Inferior parietal cortex (tissue), 1 donor: ENCODE measurements around the gene CTNNA3.

ENCODE experiments used
- DNase-seq: peaks from one replicate; pipeline ENCODE4 v3.0.0-alpha.2; 2016; ENCODE audit errors: extremely low spot score

CTNNA3 gene

GRCh38 chr10:67665491-67665890 is 30.5 kb downstream of the CTNNA3 start:
- peak; percentile 83 for DNase-seq

- peak; percentile 52 for DNase-seq
Measured at GRCh38 chr10:67664942-67665341, 31.1 kb downstream of the CTNNA3 start.

GRCh38 chr10:67663449-67664087 is 32.4 kb downstream of the CTNNA3 start:
- peak; percentile 44 for DNase-seq

DNA sequence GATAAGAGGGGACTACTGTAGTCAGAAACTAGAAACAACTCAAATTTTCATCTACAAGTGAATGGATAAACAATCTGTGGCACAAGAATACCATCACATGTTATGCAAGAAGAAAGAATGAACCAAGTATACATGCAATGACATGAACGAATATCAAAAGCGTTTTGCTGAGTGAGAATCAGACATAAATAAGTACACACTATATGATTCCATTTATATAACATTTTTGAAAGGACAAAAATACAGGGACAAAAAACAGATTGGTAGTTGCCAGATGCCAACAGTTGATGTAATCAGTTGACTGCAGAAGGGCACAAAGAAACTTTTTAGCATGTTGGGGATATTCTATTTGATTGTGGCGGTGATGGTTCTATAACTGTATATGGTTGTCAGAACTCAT is 33.6 kb downstream of the CTNNA3 start:
- DNase-seq = peak; percentile 38

DNA sequence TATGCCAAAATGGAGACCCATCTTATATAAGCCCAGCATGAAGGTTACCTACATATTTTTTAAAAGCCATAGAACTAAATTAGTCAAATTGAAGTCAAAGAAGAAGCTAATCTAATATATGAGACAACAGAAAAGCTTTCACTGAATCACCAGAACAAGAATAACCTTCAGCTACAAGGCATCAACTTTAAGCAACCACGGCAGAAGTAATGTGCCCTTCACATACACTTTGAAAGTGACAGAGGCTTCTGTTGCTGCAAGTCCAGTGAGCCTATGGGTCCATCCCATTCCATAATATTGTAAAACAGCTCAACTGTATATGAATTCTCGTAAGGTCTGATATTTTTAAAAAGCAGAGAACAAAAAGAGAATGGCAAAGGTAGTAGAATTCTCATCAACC is 36.5 kb downstream of the CTNNA3 start:
- no peak for DNase-seq

GRCh38 chr10:67657775-67658174 is 38.2 kb downstream of the CTNNA3 start:
- peak; percentile 25 for DNase-seq

GRCh38 chr10:67650558-67650957 is 45.4 kb downstream of the CTNNA3 start:
- no peak for DNase-seq

DNA sequence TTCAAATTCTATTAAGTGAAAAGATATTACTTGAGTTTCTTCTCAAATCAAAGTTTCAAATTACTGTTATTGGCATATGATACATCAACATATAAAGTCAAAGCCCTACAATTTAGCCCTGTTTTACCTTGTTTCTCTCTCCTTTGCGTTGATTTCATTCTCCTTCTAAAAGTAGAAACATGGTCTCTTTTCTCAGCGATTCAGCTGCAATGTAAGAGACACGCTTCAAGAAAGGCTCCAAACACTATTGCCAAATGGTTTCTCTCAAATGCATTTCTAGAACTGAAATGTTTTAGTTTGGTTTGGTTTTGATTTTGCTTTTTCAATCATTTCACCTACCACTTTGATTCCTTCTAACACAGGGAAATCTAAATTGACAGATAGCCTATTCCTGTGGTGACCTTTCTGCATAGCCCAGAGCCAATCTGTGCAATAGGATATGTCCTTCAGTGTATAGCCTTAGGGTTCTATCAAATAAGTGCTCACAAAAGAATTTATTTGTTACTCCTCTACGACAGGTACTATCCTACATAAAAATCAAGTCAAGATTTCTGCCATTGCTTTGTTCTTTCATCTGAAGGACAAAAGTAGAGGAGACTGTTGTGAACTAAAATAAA is 47.3 kb downstream of the CTNNA3 start:
- DNase-seq = no peak

DNA sequence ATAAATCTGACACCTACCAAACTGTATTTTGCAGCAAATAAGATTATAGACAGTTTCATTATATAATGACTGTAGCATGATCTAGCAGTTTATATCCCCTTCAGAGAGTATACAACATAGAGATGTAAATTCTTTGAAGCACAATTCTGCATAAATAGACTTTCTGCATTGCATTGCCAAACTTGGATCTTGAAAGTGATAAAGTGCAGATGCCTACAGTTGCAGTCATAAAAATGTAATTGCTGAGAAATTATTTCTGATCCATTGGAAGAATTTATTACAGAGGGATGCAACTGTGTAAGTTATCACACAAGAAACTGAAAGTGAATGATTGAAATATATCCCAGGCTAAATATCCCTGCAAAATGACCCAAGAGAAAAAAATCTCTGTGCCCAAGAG is 65.1 kb downstream of the CTNNA3 start:
- no peak for DNase-seq

- DNase-seq = no peak
Measured at GRCh38 chr10:67629461-67629971, 66.5 kb downstream of the CTNNA3 start.

DNA sequence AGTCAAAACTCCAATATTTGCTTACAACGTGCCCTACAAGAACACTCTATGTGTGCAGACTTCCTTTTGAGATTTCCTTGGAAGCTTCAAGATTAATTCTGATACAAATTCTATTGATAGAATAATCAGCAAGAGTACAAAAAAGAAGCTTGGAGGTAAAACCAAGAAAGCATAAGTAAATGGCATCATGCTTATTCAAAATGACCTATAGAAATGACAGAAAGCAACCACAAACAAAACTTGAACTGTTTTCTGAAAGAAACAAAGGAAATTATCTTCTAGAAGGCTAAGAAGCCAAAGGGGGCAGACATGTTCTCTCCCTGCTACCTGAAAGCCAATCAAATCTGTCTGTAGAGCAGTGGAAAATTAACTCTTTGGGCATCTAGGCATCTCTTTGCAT is 73.0 kb downstream of the CTNNA3 start:
- no peak for DNase-seq

- DNase-seq = no peak
Measured at GRCh38 chr10:67622511-67622910, 73.5 kb downstream of the CTNNA3 start.

GRCh38 chr10:67621834-67622233 is 74.2 kb downstream of the CTNNA3 start:
- no peak for DNase-seq

DNA sequence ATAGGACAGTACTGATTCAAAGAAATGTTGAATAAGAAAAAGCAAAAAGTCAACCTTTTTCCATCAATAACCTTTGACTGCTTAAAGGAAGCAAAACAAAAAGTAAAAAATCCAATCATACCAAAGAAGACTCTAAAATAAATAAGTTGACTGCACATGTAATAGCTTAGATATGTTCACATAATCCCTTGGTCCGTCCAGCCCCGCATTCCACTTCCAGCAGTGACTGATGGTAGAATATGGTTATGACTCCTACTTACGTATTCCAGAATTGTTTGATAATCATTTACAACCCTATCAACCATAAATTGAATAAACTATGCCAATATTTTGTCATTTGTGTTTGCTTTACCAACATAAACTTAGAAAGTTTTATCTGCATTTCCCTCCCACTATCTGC is 77.9 kb downstream of the CTNNA3 start:
- DNase-seq = no peak

GRCh38 chr10:67612577-67613537 is 83.1 kb downstream of the CTNNA3 start:
- no peak for DNase-seq

- no peak for DNase-seq
Measured at GRCh38 chr10:67612176-67612575, 83.8 kb downstream of the CTNNA3 start.

- DNase-seq = no peak
Measured at GRCh38 chr10:67609996-67610793, 85.8 kb downstream of the CTNNA3 start.

GRCh38 chr10:67608001-67608400 is 88.0 kb downstream of the CTNNA3 start:
- no peak for DNase-seq

GRCh38 chr10:67607472-67607871 is 88.5 kb downstream of the CTNNA3 start:
- DNase-seq = no peak

GRCh38 chr10:67606572-67606971 is 89.4 kb downstream of the CTNNA3 start:
- peak; percentile 12 for DNase-seq

- DNase-seq = no peak
Measured at GRCh38 chr10:67603701-67604100, 92.3 kb downstream of the CTNNA3 start.

- DNase-seq = no peak
Measured at GRCh38 chr10:67603086-67603485, 92.9 kb downstream of the CTNNA3 start.
